Activated gamma-delta T cell (primary cell): Measurements from ENCODE around the gene ODAD4.
"Not testable (repeated sequence)": the region's sequence is repeated elsewhere in the genome, so short reads cannot be mapped to it uniquely, and the experiment has no call there.

Experiments used
- DNase-seq: peaks from one replicate; lab custom pipeline; 2025; lab: John Stamatoyannopoulos, UW

Gene ODAD4

GRCh38 chr17:42000413-42001133 is 70.2 kb downstream of the ODAD4 start:
- DNase-seq = no peak

GRCh38 chr17:42001729-42002128 is 71.3 kb downstream of the ODAD4 start:
- DNase-seq = no peak

GRCh38 chr17:42002175-42002791 is 71.9 kb downstream of the ODAD4 start:
- no peak for DNase-seq

GRCh38 chr17:42002792-42003301 is 72.4 kb downstream of the ODAD4 start:
- DNase-seq = no peak

GRCh38 chr17:42005166-42005565 is 74.7 kb downstream of the ODAD4 start:
- DNase-seq = no peak

GRCh38 chr17:42009170-42009569 is 78.8 kb downstream of the ODAD4 start:
- no peak for DNase-seq

GRCh38 chr17:42010266-42010680 is 79.9 kb downstream of the ODAD4 start:
- not testable (repeated sequence) for DNase-seq

- no peak for DNase-seq
Measured at GRCh38 chr17:42010898-42011516, 80.6 kb downstream of the ODAD4 start.

GRCh38 chr17:42012363-42012762 is 81.9 kb downstream of the ODAD4 start:
- not testable (repeated sequence) for DNase-seq

- DNase-seq = not testable (repeated sequence)
Measured at GRCh38 chr17:42013740-42014139, 83.3 kb downstream of the ODAD4 start.
